Ureter (tissue), 1 donor: ENCODE data around the gene TYMS. TPM values are rescaled to one million over a fixed set of nuclear protein-coding genes. Genes with fewer than 3 reads are reported as not detected.
"Not testable (repeated sequence)": the region's sequence is repeated elsewhere in the genome, so short reads cannot be mapped to it uniquely, and the experiment has no call there.

Experiments
- DNase-seq: peaks from one replicate; pipeline ENCODE4 v3.0.0-alpha.2; 2020; ENCODE audit warnings: low spot score
- total RNA-seq: library from RNA; stranded (reverse); gene quantifications from one replicate; pipeline ENCODE4 v1.2.4, GENCODE V29; 2023
- donor health status: DM: yes; HTN: yes; CAD: no.

Gene TYMS
- total RNA-seq, 1 donor from 2014 or later = 5.1 TPM

DNA sequence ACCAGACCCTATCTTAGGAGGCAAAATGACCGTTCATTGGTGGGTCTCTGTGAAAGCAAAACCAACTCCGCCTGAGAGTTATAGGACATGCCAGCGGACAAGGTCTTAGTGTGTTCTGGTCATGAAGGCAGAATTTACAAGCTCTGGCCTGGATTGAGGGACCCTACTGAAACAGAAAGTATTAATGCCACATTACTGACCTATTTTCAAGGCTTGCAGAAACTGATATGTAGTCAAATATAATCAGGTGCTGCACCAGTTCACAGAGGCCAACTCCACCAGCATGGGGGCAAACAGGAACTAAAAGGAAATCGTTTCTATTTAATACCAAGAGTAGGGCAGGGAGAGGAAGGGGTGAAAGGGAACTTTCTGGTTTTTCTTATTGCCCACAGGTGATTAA, 19.7 kb downstream of the TYMS start:
- no peak for DNase-seq

DNA sequence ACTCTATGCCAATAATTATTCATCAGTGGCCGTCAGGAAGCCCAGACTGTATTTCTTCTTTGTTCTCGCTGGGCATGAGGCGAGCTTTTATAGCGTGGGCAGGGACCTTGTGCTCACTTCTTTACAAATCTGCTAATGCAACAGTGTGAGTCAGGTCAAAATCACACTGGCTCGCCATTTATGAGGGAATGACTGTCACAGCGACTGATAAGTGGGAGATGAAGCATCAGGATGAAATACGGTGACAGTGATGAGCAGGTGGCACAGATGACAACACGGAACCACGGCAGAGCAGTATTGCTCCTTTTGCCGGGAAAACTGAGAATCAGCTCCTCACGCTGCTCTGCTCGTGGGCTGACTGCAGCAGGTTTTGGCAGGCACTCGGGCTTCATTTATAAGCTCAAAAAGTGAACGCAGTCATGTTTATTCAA, 20.5 kb downstream of the TYMS start:
- no peak for DNase-seq

DNA sequence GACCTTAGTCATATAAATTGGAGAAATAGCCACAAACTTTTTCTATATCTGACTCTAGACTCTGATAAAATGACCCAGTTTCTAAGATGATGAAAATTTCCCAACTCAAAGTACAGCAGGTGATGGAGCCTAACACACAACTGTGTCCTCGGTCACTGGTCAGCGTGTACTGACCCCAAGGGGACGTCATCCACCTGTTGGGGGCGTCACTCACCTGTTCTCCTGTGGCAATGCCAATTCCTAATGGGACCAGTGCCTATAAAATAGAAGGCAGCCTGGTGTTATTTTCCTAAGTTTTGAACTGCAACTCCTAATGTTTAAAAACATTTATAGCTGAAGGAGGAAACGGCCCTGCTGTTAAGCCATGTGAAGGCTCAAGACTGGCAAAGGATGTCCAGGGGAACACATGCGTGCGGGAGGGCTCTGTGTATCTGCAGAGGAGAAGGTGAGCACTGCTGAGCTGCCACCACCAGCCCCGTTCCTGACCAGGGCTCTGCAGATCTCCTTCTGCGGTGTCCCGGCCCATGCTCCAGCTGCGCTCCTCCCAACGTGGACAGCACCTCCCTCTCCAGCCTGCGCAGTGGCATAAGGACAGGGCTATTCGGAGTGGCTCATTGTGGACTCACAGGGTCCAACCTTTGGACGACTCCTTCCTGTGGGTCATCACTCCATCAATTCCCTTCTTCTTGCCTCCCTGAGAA, 21.2 kb downstream of the TYMS start:
- no peak for DNase-seq

DNA sequence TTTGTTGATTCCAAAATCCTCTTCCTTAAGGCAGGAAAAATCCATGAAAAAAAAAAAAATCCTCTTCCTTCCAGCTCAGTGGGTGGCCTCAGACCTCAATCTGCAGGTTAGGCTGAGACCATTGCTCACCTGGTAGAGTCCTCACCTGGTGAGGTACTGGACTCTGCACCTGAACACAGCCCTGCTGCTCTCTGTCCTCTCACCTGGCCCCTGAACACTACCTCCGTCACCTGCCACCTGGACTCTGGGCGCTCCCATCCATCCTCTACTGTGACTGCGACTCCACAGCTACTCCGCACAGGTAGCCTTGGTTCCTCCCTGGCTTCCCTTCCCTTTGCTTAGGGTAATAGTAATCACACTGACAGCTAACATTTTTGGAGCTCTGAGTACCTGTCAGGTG, 22.1 kb downstream of the TYMS start:
- no peak for DNase-seq

DNA sequence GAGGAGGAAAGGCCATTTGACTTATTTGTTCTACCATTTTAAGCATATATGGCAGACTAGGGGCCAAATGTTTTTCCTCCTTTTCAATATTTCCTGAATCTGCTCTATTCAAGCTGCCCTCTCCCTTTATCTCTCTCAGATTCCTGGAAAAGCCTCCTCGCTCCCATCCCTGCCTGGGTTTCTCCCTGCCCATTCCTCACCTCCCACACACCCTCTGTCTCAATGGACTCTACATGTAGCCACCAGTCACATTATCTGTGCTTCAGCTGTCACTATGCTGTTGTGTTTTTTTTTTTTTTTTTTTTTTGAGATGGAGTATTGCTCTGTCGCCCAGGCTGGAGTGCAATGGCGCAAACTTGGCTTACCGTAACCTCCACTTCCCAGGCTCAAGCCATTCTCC, 22.9 kb downstream of the TYMS start:
- DNase-seq = no peak

DNA sequence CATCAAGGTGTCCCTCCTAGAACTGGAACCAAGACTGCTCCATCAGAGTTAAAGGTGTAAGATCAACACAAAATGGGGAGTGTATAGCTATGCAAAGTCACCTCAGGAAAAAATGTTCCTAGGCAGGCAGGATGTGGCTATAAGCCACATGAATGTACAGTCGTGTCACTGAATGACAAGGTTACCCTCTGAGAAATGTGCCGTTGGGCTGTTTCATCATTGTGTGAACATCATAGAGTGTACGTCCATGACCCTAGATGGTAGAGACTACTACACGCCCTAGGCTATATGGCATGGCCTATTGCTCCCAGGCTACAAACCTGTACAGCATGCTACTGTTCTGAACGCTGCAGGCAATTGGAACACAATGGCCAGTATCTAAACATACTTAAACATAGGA, 24.5 kb downstream of the TYMS start:
- DNase-seq = no peak

DNA sequence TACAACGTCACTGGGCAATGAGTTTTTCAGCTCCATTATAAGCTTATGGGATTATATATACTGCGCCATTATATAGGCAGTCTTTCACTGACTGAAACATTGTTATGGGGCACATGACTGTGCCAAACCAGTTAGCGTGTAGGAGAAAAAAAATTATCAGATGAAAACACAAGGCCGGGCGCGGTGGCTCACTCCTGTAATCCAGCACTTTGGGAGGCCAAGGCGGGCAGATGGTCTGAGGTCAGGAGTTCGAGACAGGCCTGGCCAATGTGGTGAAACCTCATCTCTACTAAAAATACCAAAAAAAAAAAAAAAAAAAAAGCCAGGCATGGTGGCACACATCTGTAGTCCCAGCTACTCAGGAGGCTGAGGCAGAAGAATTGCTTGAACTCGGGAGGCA, 25.0 kb downstream of the TYMS start:
- DNase-seq = not testable (repeated sequence)

DNA sequence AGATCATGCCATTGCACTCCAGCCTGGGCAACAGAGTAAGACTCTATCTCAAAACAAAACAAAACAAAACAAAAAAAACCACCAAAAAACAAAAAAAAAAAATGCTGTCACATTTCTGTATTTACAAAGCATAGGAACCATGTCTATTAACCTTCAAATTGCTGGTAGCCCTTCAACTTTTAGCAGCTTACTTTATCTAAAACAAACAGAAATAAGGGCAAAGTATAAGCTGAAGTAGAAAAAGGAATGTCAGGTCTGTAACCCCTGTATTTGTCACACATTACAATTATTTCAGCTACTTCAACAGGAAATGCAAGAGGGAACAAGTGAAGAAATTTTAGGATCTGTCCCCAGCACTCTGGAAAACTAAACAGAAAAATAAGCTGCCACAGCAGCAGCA, 25.4 kb downstream of the TYMS start:
- no peak for DNase-seq

DNA sequence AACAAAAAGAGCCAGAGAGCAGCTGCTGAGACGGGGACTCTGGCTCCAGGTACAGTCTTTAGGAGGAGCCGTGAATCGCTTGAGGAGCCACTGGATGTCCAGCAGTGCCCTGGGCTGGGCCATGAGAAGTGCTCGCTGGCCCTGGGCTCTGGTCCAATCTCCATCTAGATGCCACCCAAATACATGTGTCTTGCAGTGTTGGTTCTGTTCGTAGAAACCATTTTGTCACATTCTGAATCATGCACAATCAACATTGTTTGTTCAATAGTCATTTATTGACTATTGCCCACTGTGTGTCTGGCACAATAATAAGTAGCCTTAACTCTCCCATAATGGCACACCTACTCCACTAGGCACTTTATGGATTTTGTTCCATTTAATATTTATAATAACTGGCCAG, 26.1 kb downstream of the TYMS start:
- DNase-seq = no peak

DNA sequence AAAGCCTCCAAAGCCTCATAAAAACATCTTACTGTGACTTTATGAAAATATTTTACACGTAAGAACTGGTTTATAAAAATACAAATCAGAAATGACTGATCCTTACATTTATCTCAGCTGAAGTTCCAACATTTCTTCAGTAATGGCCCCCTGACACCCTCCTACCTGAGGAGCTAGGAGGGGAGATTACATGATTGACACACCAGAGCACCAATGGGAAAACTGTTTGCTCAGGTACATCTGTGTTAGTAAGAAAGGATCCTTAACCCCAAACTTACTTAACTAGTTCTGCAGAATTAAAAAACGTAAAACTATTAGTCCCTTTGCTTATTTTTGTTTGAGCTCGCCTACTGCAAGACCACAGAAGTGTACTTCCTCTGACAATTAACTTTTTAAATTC, 28.0 kb downstream of the TYMS start:
- DNase-seq = no peak

DNA sequence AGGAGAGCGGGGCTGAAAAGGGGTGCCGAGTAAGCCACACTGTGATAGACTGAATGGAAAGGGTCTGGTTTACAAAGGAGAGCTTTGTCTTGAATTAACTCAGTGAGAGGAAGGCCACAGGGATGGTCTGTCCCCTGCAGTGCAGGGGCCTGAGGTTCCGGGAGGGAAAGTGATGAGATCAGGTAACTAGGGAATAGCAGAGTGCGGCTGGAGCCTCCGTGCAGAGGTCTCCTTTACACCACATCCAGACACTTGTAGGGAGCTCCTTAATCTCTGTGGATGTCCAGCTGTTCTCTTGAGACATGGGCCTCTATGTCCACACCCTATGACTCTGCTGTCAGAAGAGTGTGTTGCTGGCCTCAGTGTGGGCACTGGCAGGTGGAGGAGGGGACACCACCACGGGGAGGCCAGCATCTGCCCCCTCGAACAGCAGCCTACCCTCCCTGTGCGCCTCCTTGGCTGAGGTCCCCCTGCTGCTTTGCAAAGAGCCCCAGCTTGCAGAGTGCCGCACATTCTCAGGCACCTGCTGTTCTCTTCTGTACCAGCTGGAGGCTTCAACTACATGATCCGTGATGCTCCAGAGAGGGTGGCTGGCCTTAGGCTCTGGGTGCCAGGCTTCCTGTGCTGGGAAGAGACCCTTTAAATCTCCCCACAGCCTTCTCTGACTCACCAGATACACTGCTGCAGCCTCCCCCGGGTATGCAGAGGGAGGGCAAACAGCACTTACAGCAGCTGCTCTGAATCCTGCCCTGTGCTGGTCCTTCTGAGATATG, 29.1 kb downstream of the TYMS start:
- no peak for DNase-seq

DNA sequence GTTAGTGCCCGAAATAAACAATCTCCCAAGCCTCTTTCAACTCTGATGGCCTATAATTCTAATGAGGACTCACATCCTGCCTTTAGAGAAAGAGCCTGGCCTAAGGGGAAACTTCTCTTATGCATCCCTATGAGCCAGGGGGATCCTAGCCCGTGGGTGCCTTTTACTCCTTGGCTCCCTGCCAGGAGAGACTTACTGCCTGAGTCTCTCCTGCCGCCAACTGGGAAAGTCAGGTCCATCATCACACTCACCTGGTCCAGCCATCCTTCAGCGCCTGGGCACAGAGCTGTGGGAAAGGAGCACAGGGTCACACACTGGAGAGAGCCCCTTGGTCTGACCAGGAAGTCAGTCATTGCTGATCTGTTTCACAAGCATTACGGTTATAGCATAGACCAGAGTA, 30.9 kb downstream of the TYMS start:
- no peak for DNase-seq

DNA sequence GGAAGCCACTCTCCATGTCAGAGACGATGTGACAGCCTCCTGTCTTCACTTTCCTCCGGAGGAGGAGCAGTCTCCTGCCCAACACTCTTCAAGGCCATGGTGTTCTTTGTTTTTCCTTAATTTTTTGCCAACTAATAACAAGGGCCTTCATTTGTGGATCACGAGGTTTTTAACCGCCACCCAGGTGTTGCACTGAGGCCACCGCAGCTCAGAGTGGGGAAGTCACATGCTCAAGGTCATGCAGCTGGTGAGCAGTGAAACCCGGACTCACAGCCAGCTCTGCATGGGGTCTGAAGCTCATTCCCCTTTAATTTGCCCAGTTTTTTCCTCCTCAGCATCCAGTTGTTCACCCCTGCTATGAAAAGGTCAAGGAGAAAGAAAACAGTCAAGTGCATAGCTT, 35.4 kb downstream of the TYMS start:
- DNase-seq = no peak

DNA sequence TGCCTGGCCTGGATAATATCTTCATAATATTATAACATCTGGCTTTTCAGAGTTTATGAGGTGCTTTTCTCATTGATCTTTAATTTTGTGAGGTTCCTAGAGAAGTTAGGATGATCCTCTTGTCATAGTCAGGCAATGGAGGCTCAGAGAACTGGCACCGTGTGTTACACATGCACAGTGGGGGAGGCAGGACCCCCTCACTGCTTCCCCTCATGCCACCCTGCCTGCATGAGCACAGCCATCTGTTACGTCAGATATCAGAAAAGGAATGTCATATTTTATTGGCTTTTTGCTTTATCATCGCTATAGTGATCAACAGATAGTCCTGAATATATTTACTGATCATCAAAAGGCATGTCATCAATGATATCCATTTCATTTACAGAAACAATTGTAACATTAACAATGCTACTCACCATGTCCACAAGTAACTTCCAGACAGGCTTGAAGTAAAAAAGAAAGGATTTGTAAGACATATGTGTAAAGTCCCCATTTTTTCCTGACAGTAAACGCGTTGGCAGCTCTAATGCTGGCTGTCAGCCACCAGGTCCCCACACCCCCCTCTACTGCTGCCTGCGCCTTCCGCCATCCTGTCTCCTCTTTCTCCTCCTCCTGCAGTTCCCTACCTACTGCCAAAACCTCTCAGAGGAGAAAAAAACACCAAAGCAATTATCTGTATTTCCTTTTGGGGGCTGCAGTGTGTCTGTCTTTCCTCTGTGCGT, 36.2 kb downstream of the TYMS start:
- DNase-seq = no peak

DNA sequence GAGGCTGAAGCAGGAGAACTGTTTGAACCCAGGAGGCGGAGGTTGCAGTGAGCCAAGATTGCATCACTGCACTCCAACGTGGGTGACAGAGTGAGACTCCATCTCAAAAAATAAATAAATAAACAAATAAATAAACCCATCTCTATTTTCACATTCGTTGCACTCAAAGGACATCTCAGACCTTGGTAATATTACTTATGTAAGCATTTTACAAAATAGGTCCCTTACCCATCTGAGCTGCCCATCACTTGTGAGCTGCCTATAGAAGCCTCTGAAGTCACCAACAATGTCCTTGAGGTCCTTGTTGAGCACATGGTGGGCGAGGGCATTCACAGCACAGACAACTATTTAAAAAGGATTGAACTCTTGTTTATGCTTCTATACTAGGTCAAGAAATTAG, 39.6 kb downstream of the TYMS start:
- no peak for DNase-seq

DNA sequence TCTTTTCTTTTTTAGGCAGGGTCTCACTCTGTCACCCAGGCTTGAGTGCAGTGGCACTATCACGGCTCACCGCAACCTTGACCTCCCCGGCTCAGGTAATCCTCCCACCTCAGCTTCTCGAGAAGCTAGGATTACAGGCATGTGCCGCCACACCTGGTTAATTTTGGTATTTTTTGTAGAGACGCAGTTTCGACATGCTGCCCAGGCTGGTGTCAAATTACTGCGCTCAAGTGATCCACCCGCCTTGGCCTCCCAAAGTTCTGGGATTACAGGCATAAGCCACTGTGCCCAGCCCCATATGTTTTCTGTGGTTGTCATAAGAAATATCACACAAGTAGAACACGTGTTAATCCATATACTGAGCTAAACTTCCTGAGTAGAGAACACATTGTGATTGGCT, 40.3 kb downstream of the TYMS start:
- no peak for DNase-seq

DNA sequence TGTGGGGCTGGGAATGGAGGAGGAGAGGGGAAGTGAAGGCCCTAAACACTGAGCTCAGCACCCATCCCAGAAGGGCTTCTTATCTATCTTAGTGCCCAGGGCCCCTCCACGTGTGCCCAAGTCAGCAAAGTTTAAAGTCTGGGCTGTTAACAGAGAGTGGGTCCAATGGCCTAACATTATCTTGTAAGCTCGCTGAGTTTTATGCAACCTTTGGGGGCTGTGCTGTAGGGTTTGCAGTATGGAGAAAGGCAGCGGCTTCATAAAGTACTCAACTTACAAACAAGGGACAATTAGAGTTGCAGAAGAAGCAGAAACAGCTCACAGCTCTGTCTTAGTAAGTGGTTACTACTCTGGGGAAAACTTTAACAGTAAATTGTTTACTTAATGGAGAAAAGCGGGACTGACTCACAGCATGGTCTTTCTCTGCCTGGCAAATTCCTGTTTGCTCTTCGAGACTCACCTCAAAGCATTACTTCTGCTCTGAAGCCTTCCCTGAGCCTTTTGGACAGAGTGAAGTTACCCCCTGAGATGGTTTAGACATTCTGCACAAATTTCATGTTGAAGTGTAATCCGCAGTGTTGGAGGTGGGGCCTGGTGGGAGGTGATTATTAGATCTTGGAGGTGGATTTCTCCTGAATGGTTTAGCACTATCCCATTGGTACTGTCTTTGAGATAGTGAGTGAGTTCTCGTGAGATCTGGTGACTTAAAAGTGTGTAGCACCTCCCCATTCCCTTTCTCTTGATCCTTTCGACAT, 45.9 kb downstream of the TYMS start:
- DNase-seq = no peak

DNA sequence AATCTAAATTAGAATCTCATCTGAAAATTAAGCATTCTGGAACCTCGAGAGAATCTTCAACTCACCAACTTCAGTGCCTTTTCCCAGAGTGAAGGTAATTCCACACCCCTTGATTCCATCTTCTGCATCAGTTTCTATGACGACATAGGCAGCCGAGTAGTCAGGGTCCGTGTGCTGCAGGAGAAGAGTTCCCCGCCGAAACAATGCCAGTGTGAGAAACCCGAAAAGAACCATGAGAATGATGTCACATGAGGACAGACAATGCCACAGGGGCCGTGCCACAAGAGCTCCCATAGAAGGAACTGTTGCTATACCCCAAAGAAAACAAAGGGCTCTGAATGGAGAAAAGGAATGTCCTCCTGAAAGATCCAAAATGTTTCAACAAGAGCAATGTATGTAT, 49.0 kb downstream of the TYMS start:
- DNase-seq = no peak

DNA sequence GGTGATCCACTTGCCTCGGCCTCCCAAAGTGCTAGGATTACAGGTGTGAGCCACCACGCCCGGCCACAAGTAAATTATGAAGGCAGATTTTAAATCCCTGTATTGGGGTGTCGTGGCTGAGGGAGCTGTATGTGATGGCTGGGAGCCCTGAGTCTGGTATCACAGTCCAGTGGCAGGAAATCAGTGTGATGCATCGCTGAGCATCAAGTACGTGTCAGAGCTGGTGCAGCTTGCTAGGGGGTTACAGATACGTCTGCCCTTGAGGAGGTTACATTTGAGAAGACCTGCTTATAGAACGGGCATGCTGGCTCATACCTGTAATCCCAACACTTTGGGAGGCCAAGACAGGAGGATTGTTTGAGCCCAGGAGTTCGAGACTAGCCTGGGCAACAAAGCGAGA, 50.6 kb downstream of the TYMS start:
- no peak for DNase-seq

DNA sequence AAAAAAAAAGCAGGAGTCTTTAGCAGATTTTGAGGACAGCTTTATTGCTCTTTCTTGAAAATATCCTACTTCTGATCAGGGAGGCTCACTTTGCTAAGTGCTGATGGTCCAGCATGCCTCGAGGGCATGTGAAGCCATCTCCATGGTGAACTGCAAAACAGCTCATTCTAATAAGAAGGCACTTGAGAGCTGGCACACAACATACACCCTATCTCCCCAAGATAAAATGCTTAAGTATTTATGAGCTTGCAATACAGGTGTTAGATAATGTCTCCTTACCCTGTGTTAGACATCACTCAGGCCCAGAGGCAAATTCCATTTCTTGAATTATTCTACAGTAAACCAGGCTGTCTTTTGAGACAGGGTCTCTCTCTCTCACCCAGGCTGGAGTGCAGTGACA, 52.3 kb downstream of the TYMS start:
- no peak for DNase-seq

DNA sequence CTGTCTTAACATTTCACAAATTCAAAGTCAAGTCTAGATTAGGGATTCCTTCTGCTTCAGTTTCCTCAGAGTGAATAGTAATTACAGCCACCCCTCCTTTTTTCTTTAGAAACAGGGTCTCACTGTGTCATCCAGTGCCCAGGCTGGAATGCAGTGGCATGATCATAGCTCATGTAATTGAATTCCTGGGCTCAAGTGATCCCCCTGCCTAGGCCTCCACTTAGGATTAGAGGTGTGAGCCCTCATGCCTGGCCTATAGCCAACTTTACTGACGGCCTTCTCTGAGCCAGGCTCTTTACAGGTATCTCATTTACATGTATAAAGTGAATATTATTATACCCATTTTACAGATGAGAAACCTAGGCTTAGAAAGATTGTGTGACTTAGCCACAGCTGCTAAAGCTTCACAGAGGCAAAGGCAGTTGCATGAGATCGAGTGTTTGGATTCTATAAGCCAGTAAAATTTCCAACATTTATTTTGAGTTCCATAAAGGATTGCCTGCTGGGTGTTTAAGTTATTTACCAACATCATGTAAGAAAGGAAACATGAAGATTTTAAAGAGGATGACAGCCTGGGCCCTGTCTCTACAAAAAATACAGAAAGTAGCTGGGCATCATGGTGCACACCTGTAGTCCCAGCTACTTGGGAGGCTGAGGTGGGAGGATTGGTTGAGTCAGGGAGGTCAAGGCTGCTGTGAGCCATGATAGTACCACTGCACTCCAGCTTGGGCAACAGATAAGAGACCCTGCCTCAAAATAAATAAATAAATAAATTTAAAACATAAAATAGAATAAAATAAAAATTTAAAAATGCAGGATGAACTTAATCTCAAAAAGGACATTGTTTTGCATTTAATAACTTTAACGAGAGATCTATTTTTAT, 53.2 kb downstream of the TYMS start:
- no peak for DNase-seq
